HG02852 (cell line): ENCODE results near the gene TTC23.
"Not testable (repeated sequence)": the region's sequence is repeated elsewhere in the genome, so short reads cannot be mapped to it uniquely, and the experiment has no call there.

Experiments used
- ATAC-seq: cut with Tn5 transposase; IDR thresholded peaks from one replicate; pipeline ENCODE4 v1.9.1; 2021; ENCODE audit warnings: mild to moderate bottlenecking, moderate library complexity; ENCODE audit not compliant: unreplicated experiment

Gene TTC23

DNA sequence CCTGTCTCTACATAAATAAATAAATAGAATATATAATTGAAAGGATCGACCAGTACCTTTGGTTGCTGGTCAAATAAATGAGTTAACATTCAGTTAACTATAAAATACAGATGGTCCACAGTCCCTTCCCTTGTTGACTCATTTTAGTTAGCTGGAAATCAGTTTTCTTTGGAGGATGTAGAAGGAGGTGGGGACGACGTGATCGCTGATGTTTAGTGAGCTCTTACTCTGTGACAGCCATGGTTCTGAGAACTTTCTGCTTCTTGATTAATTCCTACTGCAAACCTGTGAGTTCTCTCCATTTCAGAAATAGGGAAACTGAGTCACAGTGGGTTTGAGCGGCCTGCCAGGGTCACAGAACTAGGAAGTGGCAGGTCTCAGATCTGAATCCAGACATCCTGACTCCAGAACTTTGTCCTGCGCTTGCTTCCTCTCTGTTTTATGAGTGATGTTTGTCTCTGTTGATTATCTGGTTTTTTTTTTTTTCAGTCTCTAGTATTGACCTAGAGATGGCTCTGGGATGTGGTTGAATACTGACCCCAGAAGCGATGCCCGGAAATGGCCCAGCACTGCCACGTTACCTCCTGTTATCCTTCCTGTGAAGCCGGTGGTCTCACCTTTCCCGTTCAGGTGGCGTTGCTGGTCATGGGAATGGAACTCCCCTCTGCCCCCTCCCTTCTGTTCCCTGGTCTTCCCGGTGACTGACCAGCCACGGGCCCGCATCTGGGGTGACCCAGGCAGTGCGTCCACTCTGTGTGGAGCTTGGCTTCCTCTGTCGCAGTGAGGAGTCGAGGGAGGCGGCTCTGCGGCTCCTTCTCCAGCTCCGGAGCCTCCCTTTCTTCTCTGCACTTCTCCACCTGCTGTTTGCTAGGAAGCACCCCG is 126.3 kb downstream of the TTC23 start:
- ATAC-seq, result no peak

DNA sequence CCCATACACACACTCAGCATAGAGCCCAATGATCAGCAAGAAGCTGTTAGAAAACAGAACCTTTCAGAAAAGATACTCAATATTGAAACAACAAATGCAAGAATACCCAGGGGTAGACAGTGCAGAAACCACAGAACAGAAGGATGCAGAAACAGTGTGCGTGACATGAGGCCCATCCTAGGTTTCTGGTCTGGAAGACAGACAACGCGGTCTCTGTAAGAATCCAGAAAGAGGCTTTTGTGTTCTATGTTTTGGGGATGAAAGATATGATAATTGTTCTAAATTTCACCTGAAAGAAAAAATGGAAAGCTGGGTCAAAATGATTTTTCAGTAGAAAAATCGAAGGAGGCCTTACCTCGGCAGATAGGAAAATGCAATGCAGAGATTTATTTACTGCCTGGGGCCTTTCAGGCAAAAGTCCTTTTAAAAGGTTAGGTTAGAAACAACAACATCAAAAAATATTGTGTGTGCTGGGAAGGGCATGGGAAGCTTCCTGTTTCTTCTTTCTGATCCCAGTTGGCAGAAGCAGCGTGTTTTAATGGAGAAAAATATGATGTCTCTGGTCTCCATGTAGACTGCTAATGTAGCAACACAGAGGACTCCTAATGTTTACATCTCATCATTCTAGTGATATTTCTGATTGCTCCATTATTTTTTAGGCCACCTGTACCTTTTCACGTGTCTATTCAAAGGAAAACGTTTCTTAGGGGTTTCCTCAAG is 127.5 kb downstream of the TTC23 start:
- ATAC-seq, result no peak

- no peak for ATAC-seq
Observed at GRCh38 chr15:99121207-99121606, 128.2 kb downstream of the TTC23 start.

DNA sequence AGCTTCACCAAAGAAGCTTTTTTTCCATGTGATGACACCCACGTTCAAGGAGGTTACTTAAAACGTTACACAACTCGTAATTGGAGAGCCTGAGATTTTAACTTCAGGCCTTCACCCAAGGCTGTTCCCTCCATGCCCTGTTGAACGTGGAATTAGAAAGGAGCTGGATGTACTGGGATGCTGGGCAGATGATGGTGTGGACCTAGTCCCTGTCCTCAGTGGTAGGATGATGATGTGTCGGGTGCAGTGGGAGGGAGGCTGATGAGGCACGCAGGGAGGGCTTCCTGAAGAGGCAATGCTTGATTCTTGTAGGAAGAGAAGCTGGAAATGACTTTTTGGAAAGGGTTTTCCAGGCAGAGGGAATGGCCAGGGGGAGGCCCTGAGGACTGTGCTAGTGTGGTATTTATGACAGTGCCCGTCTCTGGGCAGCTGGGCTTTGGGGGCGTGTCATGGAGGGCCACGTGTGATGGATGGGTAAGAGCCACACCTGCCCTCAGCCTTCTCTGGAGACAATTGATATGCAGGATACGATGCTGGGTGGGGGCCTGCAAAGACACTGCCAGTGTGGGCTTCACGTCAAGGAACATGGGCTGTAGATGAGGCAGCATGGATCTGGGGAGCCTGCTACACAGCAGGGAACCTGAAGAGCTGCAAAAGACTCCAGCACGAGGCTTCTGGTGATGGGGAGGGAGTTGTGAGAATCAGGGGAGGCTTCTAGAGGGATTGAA is 129.2 kb downstream of the TTC23 start:
- no peak for ATAC-seq

DNA sequence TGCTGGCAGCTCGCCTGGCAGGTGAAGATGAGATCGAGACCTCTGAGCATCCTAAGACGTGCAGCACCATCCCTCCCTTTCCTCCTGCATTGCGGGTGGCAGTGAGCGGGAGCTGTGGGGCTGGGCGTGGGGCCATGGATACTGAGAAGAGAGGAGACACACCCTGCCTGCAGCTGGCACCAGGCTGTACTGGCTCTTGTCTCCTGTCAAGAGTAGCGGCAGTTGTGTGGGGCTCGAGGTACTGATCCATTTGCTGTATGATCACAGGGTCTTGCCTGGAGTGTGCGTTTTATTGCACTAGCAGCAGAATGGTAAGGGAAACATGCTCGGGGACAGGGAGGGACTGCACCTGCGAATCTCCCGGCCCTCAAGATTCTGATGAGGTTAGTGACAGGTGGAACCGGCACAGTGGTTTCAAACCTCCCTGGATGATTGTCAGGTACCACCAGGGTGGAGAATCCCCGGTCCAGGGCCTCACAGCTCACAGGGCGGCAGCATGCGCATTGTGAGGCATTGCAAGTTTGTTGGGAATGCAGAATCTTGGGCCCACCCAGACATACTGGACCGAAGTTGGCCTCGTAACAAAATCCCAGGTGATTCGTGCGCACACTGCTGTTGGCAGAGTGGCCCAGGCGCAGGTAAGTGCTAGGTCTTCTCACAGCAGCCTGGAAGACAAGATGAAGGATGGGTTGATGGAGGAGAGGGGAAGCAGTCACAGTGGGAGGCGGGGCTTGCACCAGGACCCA is 130.4 kb downstream of the TTC23 start:
- ATAC-seq, result no peak

- no peak for ATAC-seq
Observed at GRCh38 chr15:99118258-99118632, 131.1 kb downstream of the TTC23 start.

DNA sequence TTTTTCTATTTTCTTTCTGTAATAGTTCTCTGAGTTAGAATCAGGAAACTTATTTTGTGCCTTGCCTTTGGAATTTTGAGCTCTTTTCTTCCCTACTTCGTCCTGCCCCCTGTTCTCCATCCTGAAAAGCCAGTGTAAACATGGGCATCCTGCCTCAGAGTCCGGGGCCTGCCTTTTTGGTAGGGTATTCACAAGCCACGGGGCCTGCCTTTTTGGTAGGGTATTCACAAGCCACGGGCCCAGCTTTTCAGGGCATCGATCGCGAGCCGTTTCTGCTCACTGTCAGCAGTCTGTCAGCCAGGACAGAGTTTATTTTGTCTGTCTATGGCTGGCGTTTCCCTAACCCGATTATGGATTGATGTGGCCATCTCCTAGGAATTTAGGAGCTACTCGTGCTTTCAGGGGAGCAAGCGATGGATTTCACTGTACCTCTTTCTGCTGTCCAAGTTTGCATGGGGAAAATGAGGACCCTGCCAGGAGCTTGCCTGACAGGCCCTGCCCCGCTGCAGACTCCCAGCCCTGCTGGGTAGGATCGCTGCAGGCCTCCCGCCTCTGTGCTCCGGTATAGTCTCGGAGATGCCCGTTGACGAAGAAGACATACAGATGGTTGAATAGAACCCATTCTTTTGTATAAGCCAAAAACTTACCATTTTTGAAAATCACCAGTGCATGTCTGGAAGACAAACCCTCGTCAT is 131.7 kb downstream of the TTC23 start:
- no peak for ATAC-seq

- no peak for ATAC-seq
Observed at GRCh38 chr15:99117111-99117510, 132.3 kb downstream of the TTC23 start.

GRCh38 chr15:99115300-99116215 is 133.8 kb downstream of the TTC23 start:
- no peak for ATAC-seq

DNA sequence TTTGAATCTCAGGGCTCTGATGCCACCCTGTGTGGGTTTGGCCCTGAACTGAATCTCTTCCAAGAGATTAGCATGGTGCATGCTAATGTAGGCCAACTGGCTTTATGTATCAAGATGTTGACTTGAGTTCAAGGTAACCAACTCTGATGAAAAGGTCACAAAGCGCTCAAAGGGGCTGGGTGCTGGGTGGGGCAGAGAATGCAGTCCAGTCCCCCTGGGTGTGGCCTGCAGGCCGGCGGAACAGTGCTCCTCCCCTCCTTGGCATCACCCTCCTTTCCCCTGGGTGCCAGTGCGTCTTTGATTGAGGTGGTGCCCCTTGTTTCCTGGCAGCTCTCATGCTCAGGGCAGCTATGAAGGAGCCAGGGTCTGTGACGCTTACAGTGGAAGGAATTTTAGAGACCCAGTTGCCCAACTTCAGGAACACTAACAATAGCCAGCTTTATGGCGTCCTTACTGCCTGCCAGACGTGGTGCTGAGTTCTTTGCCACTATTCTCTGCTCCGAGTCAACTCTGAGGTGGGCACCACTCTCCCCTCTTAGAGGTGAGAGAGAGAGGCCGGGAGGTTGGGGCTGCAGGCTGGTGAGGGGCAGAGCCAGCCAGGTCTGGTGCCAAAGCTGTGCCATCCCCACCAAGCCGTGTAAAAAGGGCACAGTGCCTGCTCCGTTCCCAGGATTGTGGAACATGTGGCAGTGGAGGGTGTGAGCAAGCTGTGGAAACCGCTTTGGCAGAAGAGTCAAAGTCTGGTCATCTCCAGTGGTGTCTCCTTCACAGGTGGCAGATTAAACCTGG is 134.7 kb downstream of the TTC23 start:
- ATAC-seq, result no peak

- ATAC-seq, result no peak
Observed at GRCh38 chr15:99113547-99114271, 135.7 kb downstream of the TTC23 start.

DNA sequence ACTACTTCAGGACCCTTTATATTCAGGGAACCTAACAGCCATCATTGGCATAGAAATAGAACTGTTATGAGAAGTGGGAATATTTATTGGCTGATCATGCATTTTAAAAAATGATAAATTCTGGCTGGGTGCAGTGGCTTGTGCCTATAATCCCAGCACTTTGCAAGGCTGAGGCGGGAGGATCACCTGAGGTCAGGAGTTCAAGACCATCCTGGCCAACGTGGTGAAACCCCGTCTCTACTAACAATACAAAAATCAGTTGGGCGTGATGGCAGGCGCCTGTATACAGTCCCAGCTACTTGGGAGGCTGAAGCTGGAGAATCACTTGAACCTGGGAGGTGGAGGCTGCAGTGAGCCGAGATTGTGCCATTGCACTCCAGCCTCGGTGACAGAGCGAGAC is 137.7 kb downstream of the TTC23 start:
- not testable (repeated sequence) for ATAC-seq

- no peak for ATAC-seq
Observed at GRCh38 chr15:99110581-99111320, 138.6 kb downstream of the TTC23 start.

GRCh38 chr15:99110093-99110492 is 139.3 kb downstream of the TTC23 start:
- ATAC-seq, result no peak

DNA sequence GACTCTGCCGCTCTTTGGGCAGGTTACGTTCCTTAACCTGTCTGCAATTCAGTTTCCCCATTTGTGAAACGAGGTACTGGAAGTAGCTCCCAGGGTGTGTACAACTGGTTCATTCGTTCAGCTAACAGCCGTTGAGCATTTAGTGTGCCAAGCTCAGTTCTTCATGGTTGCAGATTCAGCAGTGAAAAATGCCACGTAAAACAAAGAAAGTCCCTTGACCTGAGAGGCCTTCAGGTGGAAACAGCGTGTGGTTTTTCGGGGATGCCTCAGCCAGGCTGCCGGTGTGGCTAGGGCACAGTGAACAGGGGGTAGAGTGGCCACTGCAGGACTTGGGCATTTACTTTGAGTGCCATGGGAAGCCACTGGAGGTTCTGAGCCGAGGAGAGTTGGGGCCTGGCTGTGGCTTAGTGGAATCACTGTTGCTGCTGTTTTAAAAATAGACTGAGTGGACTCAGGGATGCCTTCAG is 139.8 kb downstream of the TTC23 start:
- no peak for ATAC-seq

- no peak for ATAC-seq
Observed at GRCh38 chr15:99108993-99109392, 140.4 kb downstream of the TTC23 start.
